GM19193 (cell line): ENCODE measurements around the gene SYT10.

Experiments used
- POLR2A ChIP-seq: IDR thresholded peaks from 4 replicates; pipeline ENCODE4 v1.6.1; 2011; ENCODE audit not compliant: insufficient read depth, insufficient read length; ENCODE audit errors: extremely low read depth

Gene SYT10

GRCh38 chr12:33429468-33429867 lies 10.2 kb downstream of the SYT10 start:
- no peak for TF ChIP-seq POLR2A

GRCh38 chr12:33427071-33427470 lies 12.5 kb downstream of the SYT10 start:
- no peak for TF ChIP-seq POLR2A

- TF ChIP-seq POLR2A, result no peak
Observed at GRCh38 chr12:33423706-33424105, 15.9 kb downstream of the SYT10 start.

- no peak for TF ChIP-seq POLR2A
Observed at GRCh38 chr12:33383503-33383902, 56.1 kb downstream of the SYT10 start.

GRCh38 chr12:33376153-33376552 lies 63.5 kb downstream of the SYT10 start:
- no peak for TF ChIP-seq POLR2A

GRCh38 chr12:33370318-33370717 lies 69.3 kb downstream of the SYT10 start:
- TF ChIP-seq POLR2A, result no peak

- TF ChIP-seq POLR2A, result no peak
Observed at GRCh38 chr12:33357181-33357580, 82.4 kb downstream of the SYT10 start.

GRCh38 chr12:33349791-33350190 lies 89.8 kb downstream of the SYT10 start:
- no peak for TF ChIP-seq POLR2A

- no peak for TF ChIP-seq POLR2A
Observed at GRCh38 chr12:33330940-33331339, 108.7 kb downstream of the SYT10 start.
